Head of caudate nucleus (tissue), 42 donors: ENCODE measurements around the gene UBL5.

Source experiments
- DNase-seq, 42 donors: peaks; one replicate each; pipeline versions ENCODE4 v3.0.0 to v3.0.0-alpha.2; 2020 to 2021; ENCODE audit warnings: mixed read lengths in 7 of 42
- intact Hi-C: fragments of 100-400 bp; cut with DNase I; formaldehyde crosslinking; loops from one replicate; pipeline ENCODE4 v1.15.0; 2022

UBL5 gene

GRCh38 chr19:9847087-9847671, 19.5 kb downstream of the UBL5 start:
- intact Hi-C loops: no loop called here
- DNase-seq: peak; percentile 39 to 90 (median 74)

GRCh38 chr19:9848060-9848459, 20.3 kb downstream of the UBL5 start:
- intact Hi-C loops: no loop called here
- DNase-seq: peak in 9 of 42 donors; percentile 22 to 55 (median 41)

- intact Hi-C loops: no loop called here
- no peak for DNase-seq
These were observed 21.0 kb downstream of the UBL5 start for GRCh38 chr19:9848762-9849161.

GRCh38 chr19:9849791-9850190, 22.1 kb downstream of the UBL5 start:
- DNase-seq: no peak
- intact Hi-C loops: no loop called here

- intact Hi-C loops: no loop called here
- peak in 8 of 42 donors; percentile 23 to 48 (median 36) for DNase-seq
These were observed 22.7 kb downstream of the UBL5 start for GRCh38 chr19:9850235-9850959.

- DNase-seq: no peak
- intact Hi-C loops: no loop called here
These were observed 26.6 kb downstream of the UBL5 start for GRCh38 chr19:9854282-9854846.

GRCh38 chr19:9856609-9857008, 28.9 kb downstream of the UBL5 start:
- intact Hi-C loops: no loop called here
- no peak for DNase-seq

- intact Hi-C loops: no loop called here
- DNase-seq: no peak
These were observed 29.5 kb downstream of the UBL5 start for GRCh38 chr19:9857076-9857721.

GRCh38 chr19:9857920-9858746, 30.4 kb downstream of the UBL5 start:
- intact Hi-C loops: no loop called here
- DNase-seq: no peak

- no peak for DNase-seq
- intact Hi-C loops: no loop called here
These were observed 31.0 kb downstream of the UBL5 start for GRCh38 chr19:9858766-9859165.

- DNase-seq: no peak
- intact Hi-C loops: no loop called here
These were observed 32.7 kb downstream of the UBL5 start for GRCh38 chr19:9860407-9860806.

GRCh38 chr19:9861503-9861902, 33.8 kb downstream of the UBL5 start:
- DNase-seq: no peak
- intact Hi-C loops: no loop called here

- DNase-seq: no peak
- intact Hi-C loops: no loop called here
These were observed 35.2 kb downstream of the UBL5 start for GRCh38 chr19:9862938-9863337.

GRCh38 chr19:9863759-9864158, 36.0 kb downstream of the UBL5 start:
- no peak for DNase-seq
- intact Hi-C loops: no loop called here

GRCh38 chr19:9865732-9866501, 38.2 kb downstream of the UBL5 start:
- intact Hi-C loops: no loop called here
- peak in 1 of 42 donors; percentile 52 for DNase-seq

- no peak for DNase-seq
- intact Hi-C loops: no loop called here
These were observed 41.4 kb downstream of the UBL5 start for GRCh38 chr19:9868983-9869617.

GRCh38 chr19:9871626-9872338, 44.1 kb downstream of the UBL5 start:
- intact Hi-C loops: no loop called here
- DNase-seq: no peak
